Vagina (tissue), 2 donors: Measurements from ENCODE around the gene BCAS2.

Experiments used
- CTCF ChIP-seq, 3 experiments: fragments of 450-650 bp in 2 of 3; fragments of 200-600 bp in 1 of 3; sonication (generic) in 1 of 3; IDR thresholded peaks; one replicate each; pipeline ENCODE4 v1.5.1; 2017 to 2019; ENCODE audit warnings: antibody characterized with exemption in 3 of 3, mild to moderate bottlenecking in 2 of 3, moderate library complexity in 2 of 3
- POLR2A ChIP-seq, 2 donors: fragments of 450-650 bp; IDR thresholded peaks; one replicate each; pipeline ENCODE4 v1.6.1; 2017; ENCODE audit warnings: antibody characterized with exemption in 2 of 2, mild to moderate bottlenecking in 2 of 2, moderate library complexity in 2 of 2

- TF ChIP-seq POLR2A (IDR thresholded peaks at IDR 0.05) (no peak), CTCF (IDR thresholded peaks at IDR 0.05) (no peak)
Measured at GRCh38 chr1:114609026-114609425, 27.6 kb upstream of the BCAS2 start.
